ENCODE data around the gene ZNF2. TPM values are rescaled to one million over a fixed set of nuclear protein-coding genes. Genes with fewer than 3 reads are reported as not detected.

The ZNF2 gene
- total and polyA plus RNA-seq, 2 experiments from 2014 or later: 2.0 to 2.5 TPM

GRCh38 chr2:95225658-95226057, 60.0 kb downstream of the ZNF2 start:
- Histone ChIP-seq H3F3A (replicated peaks; ENCODE audit: low read depth) (no peaks in the 10 kb centered on the region), H3K27ac (ENCODE audit: low read depth) (no peak overlapping the region), H3K36me3 (ENCODE audit: insufficient read depth) (no peaks in the 10 kb centered on the region; the same call in 1 of the 2 replicates), H4K20me1 (replicated peaks; ENCODE audit: insufficient read depth) (no peaks in the 10 kb centered on the region), H2AFZ (no peak overlapping the region), H3K4me2 (no peak overlapping the region), H3K4me1 (ENCODE audit: insufficient read depth) (no peaks in the 10 kb centered on the region), H3K4me3 (no peak overlapping the region), H3K79me2 (replicated peaks; ENCODE audit: insufficient read depth) (no peaks in the 10 kb centered on the region), H3K9me2 (ENCODE audit: insufficient read depth) (no peaks in the 10 kb centered on the region), H3K27me3 (ENCODE audit: insufficient read depth) (no peaks in the 10 kb centered on the region)
- no peaks in the 10 kb centered on the region for H3K27me3 Mint-ChIP-seq (ENCODE audit: insufficient read depth, low read depth, poor library complexity)
- no peaks in the 10 kb centered on the region for H3K4me1 Mint-ChIP-seq
- no peak overlapping the region for H3K4me3 Mint-ChIP-seq
- no peak for ATAC-seq
- no peak for DNase-seq (ENCODE audit: low spot score)
- no peak overlapping the region for H3K27ac Mint-ChIP-seq
- TF ChIP-seq ZNF331 (CRISPR knock-in tag; IDR thresholded peaks at IDR 0.05; ENCODE audit: low read depth) (no peak), REST (IDR thresholded peaks at IDR 0.05; ENCODE audit: unreplicated experiment) (no peak), ZNF114 (CRISPR knock-in tag; IDR thresholded peaks at IDR 0.05) (no peak)
- H3K36me3 Mint-ChIP-seq (ENCODE audit: low read depth): peaks cover 36% of the 10 kb centered on the region
- peaks cover 29% of the 10 kb centered on the region for H3K9me3 Mint-ChIP-seq

- DNase-seq (ENCODE audit: low spot score): peak; percentile 94
- Histone ChIP-seq H3K4me3 (no peak overlapping the region), H3K4me1 (ENCODE audit: insufficient read depth) (no peaks in the 10 kb centered on the region), H2AFZ (no peak overlapping the region), H4K20me1 (replicated peaks; ENCODE audit: insufficient read depth) (no peaks in the 10 kb centered on the region), H3K27me3 (ENCODE audit: insufficient read depth) (no peaks in the 10 kb centered on the region), H3F3A (replicated peaks; ENCODE audit: low read depth) (no peaks in the 10 kb centered on the region), H3K27ac (ENCODE audit: low read depth) (no peak overlapping the region), H3K79me2 (replicated peaks; ENCODE audit: insufficient read depth) (no peaks in the 10 kb centered on the region), H3K4me2 (no peak overlapping the region), H3K9me2 (ENCODE audit: insufficient read depth) (no peaks in the 10 kb centered on the region; the same call in 1 of the 2 replicates), H3K36me3 (ENCODE audit: insufficient read depth) (no peaks in the 10 kb centered on the region; the same call in 1 of the 2 replicates)
- Mint-ChIP-seq H3K4me3 (no peak overlapping the region), H3K9me3 (peaks cover 21% of the 10 kb centered on the region), H3K27me3 (ENCODE audit: insufficient read depth, low read depth, poor library complexity) (peaks cover 5% of the 10 kb centered on the region), H3K27ac (no peak overlapping the region), H3K4me1 (peaks cover 2% of the 10 kb centered on the region; the same call in 2 of the 3 replicates), H3K36me3 (ENCODE audit: low read depth) (peaks cover 3% of the 10 kb centered on the region; the same call in 1 of the 3 replicates)
- TF ChIP-seq NANOG (IDR thresholded peaks at IDR 0.05; ENCODE audit: borderline replicate concordance) (no peak), CREB1 (CRISPR knock-in tag; IDR thresholded peaks at IDR 0.05; ENCODE audit: low read depth) (peak; percentile 57), CTCF (conservative IDR thresholded peaks at IDR 0.05; ENCODE audit: low read depth in 2 of 2) (peak; percentile 86 to 89)
- ATAC-seq: peak; percentile 94
Measured at GRCh38 chr2:95231723-95232122, 66.1 kb downstream of the ZNF2 start.
